GM15510 (cell line): ENCODE data around the gene ANK2.

Experiments used
- POLR2A ChIP-seq: IDR thresholded peaks from 3 replicates; pipeline ENCODE4 v1.6.1; 2011; ENCODE audit warnings: borderline replicate concordance; ENCODE audit not compliant: insufficient read length; ENCODE audit errors: extremely low read depth

Gene ANK2

GRCh38 chr4:113103556-113103955, 54.1 kb downstream of the ANK2 start:
- no peak for TF ChIP-seq POLR2A

- TF ChIP-seq POLR2A = no peak
Measured at GRCh38 chr4:113106108-113106507, 56.7 kb downstream of the ANK2 start.

- no peak for TF ChIP-seq POLR2A
Measured at GRCh38 chr4:113109106-113109718, 59.8 kb downstream of the ANK2 start.

GRCh38 chr4:113112338-113112978, 63.0 kb downstream of the ANK2 start:
- no peak for TF ChIP-seq POLR2A

GRCh38 chr4:113113151-113113550, 63.7 kb downstream of the ANK2 start:
- no peak for TF ChIP-seq POLR2A

- no peak for TF ChIP-seq POLR2A
Measured at GRCh38 chr4:113114884-113115283, 65.4 kb downstream of the ANK2 start.

- TF ChIP-seq POLR2A = no peak
Measured at GRCh38 chr4:113116414-113117357, 67.2 kb downstream of the ANK2 start.

- no peak for TF ChIP-seq POLR2A
Measured at GRCh38 chr4:113117358-113117702, 67.9 kb downstream of the ANK2 start.

GRCh38 chr4:113122066-113122465, 72.6 kb downstream of the ANK2 start:
- TF ChIP-seq POLR2A = no peak

GRCh38 chr4:113125418-113125817, 76.0 kb downstream of the ANK2 start:
- no peak for TF ChIP-seq POLR2A

GRCh38 chr4:113131136-113131535, 81.7 kb downstream of the ANK2 start:
- no peak for TF ChIP-seq POLR2A

- TF ChIP-seq POLR2A = no peak
Measured at GRCh38 chr4:113131621-113132020, 82.2 kb downstream of the ANK2 start.

- TF ChIP-seq POLR2A = no peak
Measured at GRCh38 chr4:113141901-113142346, 92.5 kb downstream of the ANK2 start.

- no peak for TF ChIP-seq POLR2A
Measured at GRCh38 chr4:113142351-113142750, 92.9 kb downstream of the ANK2 start.

GRCh38 chr4:113144091-113144490, 94.6 kb downstream of the ANK2 start:
- TF ChIP-seq POLR2A = no peak
